ENCODE measurements around the gene ANKS1A.
"Not testable (repeated sequence)": the region's sequence is repeated elsewhere in the genome, so short reads cannot be mapped to it uniquely, and the experiment has no call there.

ANKS1A gene

GRCh38 chr6:34919651-34920050, 30.6 kb downstream of the ANKS1A start:
- DNase-seq (no peak), ATAC-seq (no peak)
- Mint-ChIP-seq H3K27ac (no peak overlapping the region), H3K27me3 (no peaks in the 10 kb centered on the region), H3K4me1 (peaks cover 4% of the 10 kb centered on the region), H3K4me3 (no peak overlapping the region), H3K36me3 (ENCODE audit: low read depth) (peaks cover 5% of the 10 kb centered on the region), H3K9me3 (no peaks in the 10 kb centered on the region)

- ATAC-seq (no peak), DNase-seq (no peak)
- Mint-ChIP-seq H3K27me3 (no peaks in the 10 kb centered on the region), H3K36me3 (ENCODE audit: low read depth) (peaks cover 5% of the 10 kb centered on the region), H3K4me1 (peaks cover 4% of the 10 kb centered on the region), H3K9me3 (no peaks in the 10 kb centered on the region), H3K4me3 (no peak overlapping the region), H3K27ac (no peak overlapping the region)
Observed at GRCh38 chr6:34920097-34920496, 31.0 kb downstream of the ANKS1A start.

GRCh38 chr6:34922177-34922663, 33.2 kb downstream of the ANKS1A start:
- no peak overlapping the region for H3K27ac Mint-ChIP-seq
- ATAC-seq (peak; percentile 79), DNase-seq (no peak)
- no peak overlapping the region for H3K4me3 Mint-ChIP-seq
- H3K36me3 Mint-ChIP-seq (ENCODE audit: low read depth): peaks cover 5% of the 10 kb centered on the region
- H3K4me1 Mint-ChIP-seq: peaks cover 4% of the 10 kb centered on the region
- no peaks in the 10 kb centered on the region for H3K9me3 Mint-ChIP-seq
- no peaks in the 10 kb centered on the region for H3K27me3 Mint-ChIP-seq

DNA sequence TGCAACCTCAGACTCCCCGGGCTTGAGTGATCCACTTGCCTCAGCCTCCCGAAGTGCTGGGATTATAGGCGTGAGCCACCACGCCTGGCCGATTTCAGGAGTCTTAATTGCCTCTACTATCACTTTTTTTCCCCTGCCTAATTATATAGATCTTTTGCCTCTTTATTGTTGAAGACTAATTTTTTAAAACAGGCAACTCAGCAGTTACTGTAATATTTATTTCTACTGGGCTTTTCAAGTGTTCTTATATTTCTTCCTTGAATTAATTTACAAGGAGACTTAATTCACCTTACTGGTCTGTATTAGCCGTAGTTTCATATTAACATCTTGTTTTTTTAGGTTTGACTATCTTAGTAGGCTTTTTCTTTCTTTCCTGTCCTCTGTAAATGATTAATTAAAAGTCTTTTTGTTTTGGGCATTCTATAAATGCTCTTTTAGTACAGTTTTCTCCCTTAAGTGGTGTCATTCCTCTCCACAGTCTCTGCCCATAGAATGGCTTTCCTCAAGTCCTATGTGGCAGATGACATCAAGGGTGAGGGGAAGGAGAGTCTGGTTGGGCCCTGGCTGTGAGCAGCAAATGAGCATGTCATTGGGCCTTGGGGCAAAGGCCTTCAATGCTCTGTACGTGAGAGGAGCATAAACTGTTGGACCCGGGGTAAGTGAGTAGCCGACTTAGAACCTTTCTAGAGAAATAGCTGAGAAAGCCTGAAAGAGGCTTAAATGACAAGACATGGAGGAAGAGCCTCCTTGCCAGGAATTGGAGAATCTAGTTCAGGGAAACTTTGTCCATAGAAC, 36.0 kb downstream of the ANKS1A start:
- DNase-seq: no peak
- H3K27me3 Mint-ChIP-seq: no peaks in the 10 kb centered on the region
- H3K4me1 Mint-ChIP-seq: peaks cover 5% of the 10 kb centered on the region
- H3K36me3 Mint-ChIP-seq (ENCODE audit: low read depth): no peaks in the 10 kb centered on the region
- no peak overlapping the region for H3K4me3 Mint-ChIP-seq
- H3K9me3 Mint-ChIP-seq: no peaks in the 10 kb centered on the region
- ATAC-seq: no peak
- no peak overlapping the region for H3K27ac Mint-ChIP-seq

DNA sequence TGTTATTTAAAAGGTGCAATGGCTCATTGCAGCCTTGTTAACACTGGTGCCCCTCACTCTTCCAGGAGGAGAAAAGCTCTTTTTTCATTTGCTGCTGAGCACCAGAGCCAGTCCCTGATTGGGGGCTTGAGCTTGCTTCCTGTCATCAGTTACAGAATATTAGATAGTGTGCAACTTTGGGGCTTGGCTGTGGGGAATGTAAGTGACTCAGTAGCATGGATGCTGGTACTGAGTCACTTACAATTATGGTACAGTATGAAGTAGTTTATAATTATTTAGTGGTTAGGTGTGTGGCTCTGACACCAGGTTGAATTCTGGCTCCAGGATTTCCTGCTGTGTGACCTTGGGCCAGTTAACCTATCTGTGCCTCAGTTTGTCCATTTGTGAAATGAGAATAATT, 37.6 kb downstream of the ANKS1A start:
- Mint-ChIP-seq H3K9me3 (no peaks in the 10 kb centered on the region), H3K4me1 (peaks cover 5% of the 10 kb centered on the region), H3K4me3 (no peak overlapping the region), H3K27ac (no peak overlapping the region), H3K36me3 (ENCODE audit: low read depth) (peaks cover 3% of the 10 kb centered on the region), H3K27me3 (no peaks in the 10 kb centered on the region)
- DNase-seq: no peak
- peak; percentile 45 for ATAC-seq

DNA sequence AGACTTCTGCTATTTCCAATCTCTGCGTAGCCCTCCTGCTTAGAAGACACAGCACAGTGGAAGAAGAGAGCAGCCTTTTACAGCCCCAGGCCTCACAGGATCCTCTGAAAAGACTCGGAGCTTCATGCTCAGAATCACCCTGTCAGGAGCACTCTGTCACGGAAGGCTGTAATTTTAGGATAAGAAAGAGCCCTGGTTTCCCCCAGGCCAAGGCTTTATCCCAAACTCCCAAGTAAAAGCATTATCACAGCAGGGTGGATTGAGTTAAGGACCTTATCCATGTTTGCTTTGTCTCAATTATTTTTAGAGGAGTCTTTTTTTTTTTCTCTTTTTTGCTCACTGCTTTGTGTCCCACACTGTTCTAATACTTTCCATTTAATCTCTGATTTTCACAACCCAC, 39.2 kb downstream of the ANKS1A start:
- Mint-ChIP-seq H3K4me3 (no peak overlapping the region), H3K4me1 (peaks cover 2% of the 10 kb centered on the region), H3K9me3 (no peaks in the 10 kb centered on the region), H3K27ac (no peak overlapping the region), H3K36me3 (ENCODE audit: low read depth) (peaks cover 3% of the 10 kb centered on the region), H3K27me3 (no peaks in the 10 kb centered on the region)
- no peak for DNase-seq
- no peak for ATAC-seq

DNA sequence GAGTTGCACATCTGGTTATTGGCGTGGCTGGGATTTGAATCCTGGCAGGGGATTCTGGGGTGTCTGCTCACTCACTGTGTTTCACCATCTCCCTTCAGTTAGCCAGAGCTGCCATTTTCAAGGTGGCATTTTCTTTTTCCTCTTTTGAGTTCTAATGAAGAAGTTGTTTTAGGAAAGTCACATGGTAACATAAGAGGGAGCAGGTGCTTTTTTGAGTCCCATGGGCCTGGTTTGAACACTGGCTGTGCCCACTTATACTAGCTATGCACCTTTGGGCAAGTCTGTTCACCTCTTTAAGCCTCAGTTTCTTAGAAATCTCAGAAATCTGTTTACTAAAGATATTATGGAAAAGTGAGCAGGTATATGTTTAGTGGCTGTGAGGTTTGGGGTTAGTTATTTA, 39.6 kb downstream of the ANKS1A start:
- no peak overlapping the region for H3K27ac Mint-ChIP-seq
- peaks cover 3% of the 10 kb centered on the region for H3K36me3 Mint-ChIP-seq (ENCODE audit: low read depth)

DNA sequence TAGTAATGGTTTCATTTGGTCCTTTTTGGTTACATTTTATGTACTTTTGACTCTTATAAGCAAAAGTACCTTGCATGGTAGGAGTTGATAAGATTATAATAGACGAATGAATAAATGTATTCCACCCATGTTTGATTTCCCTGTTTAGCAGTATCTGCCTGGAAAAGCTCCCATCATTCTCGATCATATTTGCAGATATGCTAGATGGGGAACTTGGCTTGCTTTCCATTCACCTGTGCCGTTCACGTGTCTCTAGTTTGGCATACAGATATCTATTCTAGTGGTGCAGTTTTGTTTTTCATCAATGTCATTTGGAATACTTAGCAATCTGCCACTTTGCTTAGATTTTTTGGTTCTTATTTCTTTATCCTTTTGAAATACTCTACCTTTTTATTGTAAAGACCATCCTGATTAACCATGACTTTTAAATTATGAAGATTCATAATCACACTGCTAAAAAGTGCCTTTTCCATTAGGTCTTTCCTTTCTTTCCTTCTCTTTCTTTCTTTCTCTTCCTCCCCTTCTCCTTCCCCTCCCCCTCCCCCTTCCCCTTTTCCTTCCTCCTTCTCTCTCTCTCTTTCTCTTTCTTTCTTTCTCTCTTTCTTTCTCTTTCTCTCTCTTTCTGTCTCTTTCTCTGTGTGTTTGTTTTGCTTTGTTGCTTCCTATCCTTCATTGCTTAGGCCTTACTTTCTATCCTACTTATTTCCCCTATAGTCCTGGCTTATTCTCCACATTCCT, 40.4 kb downstream of the ANKS1A start:
- ATAC-seq (no peak), DNase-seq (no peak)
- no peaks in the 10 kb centered on the region for H3K9me3 Mint-ChIP-seq
- peaks cover 3% of the 10 kb centered on the region for H3K36me3 Mint-ChIP-seq (ENCODE audit: low read depth)
- no peak overlapping the region for H3K27ac Mint-ChIP-seq
- no peak overlapping the region for H3K4me3 Mint-ChIP-seq
- peaks cover 2% of the 10 kb centered on the region for H3K4me1 Mint-ChIP-seq
- no peaks in the 10 kb centered on the region for H3K27me3 Mint-ChIP-seq

More for the DNA sequence above, 39.6 kb downstream of the ANKS1A start:
- ATAC-seq (no peak), DNase-seq (no peak)
- Mint-ChIP-seq H3K27me3 (no peaks in the 10 kb centered on the region), H3K4me3 (no peak overlapping the region), H3K9me3 (no peaks in the 10 kb centered on the region), H3K4me1 (peaks cover 2% of the 10 kb centered on the region)

DNA sequence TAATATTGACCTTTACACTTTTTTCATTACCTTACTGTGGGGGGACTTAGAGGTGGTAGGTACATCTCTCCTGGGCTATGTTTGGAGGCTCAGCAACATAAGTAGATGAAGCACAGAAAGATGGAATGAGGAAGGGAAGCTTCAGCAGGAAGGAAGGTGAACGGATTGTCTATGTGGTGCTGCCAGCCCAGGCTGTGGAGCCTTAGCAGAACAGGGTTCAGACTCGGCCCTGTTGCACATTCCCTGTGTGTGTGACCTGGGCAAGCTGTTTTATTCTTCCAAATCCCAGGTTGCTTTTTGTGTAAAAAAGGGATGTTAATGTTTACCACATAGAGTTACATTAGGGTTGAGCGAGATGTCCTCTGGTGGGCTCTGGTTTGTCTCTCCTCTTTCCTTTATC, 41.2 kb downstream of the ANKS1A start:
- H3K4me1 Mint-ChIP-seq: peaks cover 2% of the 10 kb centered on the region
- DNase-seq (no peak), ATAC-seq (no peak)
- no peaks in the 10 kb centered on the region for H3K9me3 Mint-ChIP-seq
- H3K27ac Mint-ChIP-seq: no peak overlapping the region
- no peak overlapping the region for H3K4me3 Mint-ChIP-seq
- no peaks in the 10 kb centered on the region for H3K27me3 Mint-ChIP-seq
- H3K36me3 Mint-ChIP-seq (ENCODE audit: low read depth): peaks cover 4% of the 10 kb centered on the region

DNA sequence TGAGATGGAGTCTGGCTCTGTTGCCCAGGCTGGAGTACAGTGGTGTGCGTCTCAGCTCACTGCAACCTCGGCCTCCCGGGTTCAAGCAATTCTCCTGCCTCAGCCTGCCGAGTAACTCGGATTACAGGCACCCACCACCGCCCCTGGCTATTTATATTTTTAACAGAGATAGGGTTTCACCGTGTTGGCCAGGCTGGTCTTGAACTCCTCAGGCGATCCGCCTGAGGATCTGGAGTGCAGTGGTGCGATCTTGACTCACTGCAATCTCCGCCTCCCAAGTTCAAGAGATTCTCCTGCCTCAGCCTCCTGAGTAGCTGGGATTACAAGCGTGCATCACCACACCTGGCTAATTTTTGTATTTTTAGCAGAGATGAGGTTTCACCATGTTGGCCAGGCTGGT, 43.1 kb downstream of the ANKS1A start:
- H3K27me3 Mint-ChIP-seq; H3K4me1 Mint-ChIP-seq; H3K9me3 Mint-ChIP-seq; H3K36me3 Mint-ChIP-seq (ENCODE audit: low read depth); DNase-seq; H3K4me3 Mint-ChIP-seq; H3K27ac Mint-ChIP-seq; ATAC-seq: not testable (repeated sequence)

DNA sequence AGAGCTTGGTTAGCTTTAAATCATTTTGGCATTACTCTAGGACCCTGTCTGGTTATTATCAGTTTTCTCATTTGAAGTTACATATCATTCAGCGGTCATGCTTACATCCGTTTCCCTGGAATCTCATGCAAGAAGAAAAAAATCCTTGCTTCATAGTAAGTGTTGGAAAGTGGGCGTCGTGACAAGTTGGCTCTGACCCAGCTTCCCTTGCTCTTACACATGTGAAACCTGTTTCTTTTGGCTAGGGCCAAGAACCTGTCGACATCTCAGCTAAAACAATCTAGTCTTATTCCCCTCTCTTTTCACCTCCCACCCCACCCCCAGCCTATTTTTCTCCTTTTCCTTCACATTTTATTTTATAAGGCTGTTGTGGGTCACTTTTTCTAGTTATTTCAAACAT, 45.5 kb downstream of the ANKS1A start:
- Mint-ChIP-seq H3K27ac (no peak overlapping the region), H3K9me3 (no peaks in the 10 kb centered on the region), H3K4me3 (no peak overlapping the region), H3K4me1 (peaks cover 2% of the 10 kb centered on the region), H3K27me3 (no peaks in the 10 kb centered on the region), H3K36me3 (ENCODE audit: low read depth) (peaks cover 4% of the 10 kb centered on the region)
- no peak for DNase-seq
- no peak for ATAC-seq

DNA sequence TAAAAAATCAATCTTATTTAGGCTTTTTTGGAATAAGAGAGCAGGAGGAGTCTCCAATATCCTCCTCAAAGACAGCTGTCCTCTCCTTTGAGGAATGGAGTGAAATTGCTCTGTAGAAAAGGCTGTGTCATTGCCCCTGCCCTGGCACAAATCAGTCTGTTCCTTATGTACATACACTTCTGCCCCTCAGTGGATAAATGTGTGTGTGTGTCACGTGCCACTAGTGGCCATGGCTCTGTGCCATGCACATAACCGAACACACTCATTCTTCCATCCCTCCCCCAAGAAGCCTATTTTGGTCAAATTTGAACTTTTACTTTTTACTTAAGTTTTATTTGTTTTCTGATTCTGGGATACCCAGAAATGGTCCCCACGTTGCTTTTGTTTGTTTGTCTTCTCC, 49.2 kb downstream of the ANKS1A start:
- Mint-ChIP-seq H3K27ac (no peak overlapping the region), H3K4me1 (no peaks in the 10 kb centered on the region), H3K4me3 (no peak overlapping the region), H3K9me3 (no peaks in the 10 kb centered on the region), H3K36me3 (ENCODE audit: low read depth) (peaks cover 5% of the 10 kb centered on the region), H3K27me3 (no peaks in the 10 kb centered on the region)
- ATAC-seq (no peak), DNase-seq (no peak)

- Mint-ChIP-seq H3K27ac (no peak overlapping the region), H3K4me3 (no peak overlapping the region), H3K27me3 (no peaks in the 10 kb centered on the region), H3K36me3 (ENCODE audit: low read depth) (peaks cover 3% of the 10 kb centered on the region), H3K9me3 (no peaks in the 10 kb centered on the region), H3K4me1 (no peaks in the 10 kb centered on the region)
- no peak for DNase-seq
- ATAC-seq: no peak
Observed at GRCh38 chr6:34940030-34940434, 51.0 kb downstream of the ANKS1A start.

DNA sequence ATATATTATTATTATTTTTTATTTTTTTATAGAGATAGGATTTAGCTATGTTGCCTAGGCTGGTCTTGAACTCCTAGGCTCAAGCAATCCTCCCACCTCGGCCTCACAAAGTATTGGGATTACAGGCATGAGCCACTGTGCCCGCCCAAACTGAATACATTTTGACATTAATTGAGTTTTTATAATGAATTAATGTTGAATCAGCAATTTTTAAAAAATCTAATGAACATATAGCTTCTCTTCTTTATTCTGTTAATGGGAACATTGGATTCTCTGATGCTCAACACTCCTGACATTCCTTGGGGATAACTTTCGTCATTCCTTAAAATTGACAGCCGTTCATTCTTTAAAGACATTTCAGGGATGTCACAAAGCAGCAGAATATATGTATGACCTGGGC, 52.4 kb downstream of the ANKS1A start:
- H3K36me3 Mint-ChIP-seq (ENCODE audit: low read depth): peaks cover 3% of the 10 kb centered on the region
- no peak overlapping the region for H3K27ac Mint-ChIP-seq
- DNase-seq (no peak), ATAC-seq (no peak)
- no peaks in the 10 kb centered on the region for H3K9me3 Mint-ChIP-seq
- H3K4me3 Mint-ChIP-seq: no peak overlapping the region
- H3K4me1 Mint-ChIP-seq: no peaks in the 10 kb centered on the region
- H3K27me3 Mint-ChIP-seq: no peaks in the 10 kb centered on the region

- no peak for DNase-seq
- H3K4me1 Mint-ChIP-seq: no peaks in the 10 kb centered on the region
- H3K27ac Mint-ChIP-seq: no peak overlapping the region
- H3K4me3 Mint-ChIP-seq: no peak overlapping the region
- ATAC-seq: no peak
- H3K36me3 Mint-ChIP-seq (ENCODE audit: low read depth): peaks cover 3% of the 10 kb centered on the region
- H3K27me3 Mint-ChIP-seq: no peaks in the 10 kb centered on the region
- no peaks in the 10 kb centered on the region for H3K9me3 Mint-ChIP-seq
Observed at GRCh38 chr6:34945317-34945716, 56.3 kb downstream of the ANKS1A start.

Measured in activated naive CD8-positive, alpha-beta T cell treated with anti-CD3 and anti-CD28 coated beads, Interleukin-2, amount 50 U/mL, for 24 hours (primary cell).